Keratinocyte (primary cell): Measurements from ENCODE around the gene GCK. TPM values are rescaled to one million over a fixed set of nuclear protein-coding genes. Genes with fewer than 3 reads are reported as not detected.

ENCODE experiments used
- DNase-seq: peaks from one replicate; pipeline ENCODE4 v3.0.0-alpha.2; 2011; ENCODE audit warnings: low read depth, missing footprints, low spot score
- FAIRE-seq: peaks from 2 replicates; lab custom pipeline; 2011; peaks lifted over from hg19 to GRCh38; lab: Jason Lieb, UNC
- H2AFZ ChIP-seq: 2 replicates; pipeline ENCODE4 v1.6.0; 2012; ENCODE audit warnings: low read length, control low read depth, inconsistent platforms; ENCODE audit not compliant: control insufficient read depth
- H3K27ac ChIP-seq: 2 replicates; pipeline ENCODE4 v1.5.1; 2011; ENCODE audit warnings: low read length; ENCODE audit not compliant: control insufficient read depth, insufficient read depth
- H3K27me3 ChIP-seq: 3 replicates; pipeline ENCODE4 v1.6.0; 2011; ENCODE audit warnings: low read length; ENCODE audit not compliant: control insufficient read depth, insufficient read depth; ENCODE audit errors: extremely low read depth
- H3K36me3 ChIP-seq, 2 experiments: 2 replicates in 1 of 2; 3 replicates in 1 of 2; pipeline ENCODE4 v1.5.1; 2011; ENCODE audit warnings: low read length in 2 of 2, mild to moderate bottlenecking in 1 of 2; ENCODE audit not compliant: control insufficient read depth in 2 of 2, insufficient read depth in 2 of 2; ENCODE audit errors: extremely low read depth in 1 of 2
- H3K4me1 ChIP-seq: 3 replicates; pipeline ENCODE4 v1.5.1; 2011; ENCODE audit warnings: low read length; ENCODE audit not compliant: control insufficient read depth, insufficient read depth; ENCODE audit errors: extremely low read depth
- H3K4me2 ChIP-seq: 3 replicates; pipeline ENCODE4 v1.6.0; 2011; ENCODE audit warnings: low read depth, low read length; ENCODE audit not compliant: control insufficient read depth, insufficient read depth; ENCODE audit errors: extremely low read depth
- H3K4me3 ChIP-seq, 3 experiments: fragments of 200-600 bp in 1 of 3; sonication (generic) in 1 of 3; 2 replicates in 2 of 3; 3 replicates in 1 of 3; pipeline ENCODE4 v1.5.1; 2011 to 2016; ENCODE audit warnings: low read length in 3 of 3, mild to moderate bottlenecking in 3 of 3, control low read depth in 2 of 3, inconsistent platforms in 1 of 3, low read depth in 1 of 3, mixed read lengths in 1 of 3, mixed run types in 1 of 3, moderate library complexity in 1 of 3; ENCODE audit not compliant: control insufficient read depth in 2 of 3, insufficient read depth in 2 of 3; ENCODE audit errors: extremely low read depth in 1 of 3
- H3K79me2 ChIP-seq: 2 replicates; pipeline ENCODE4 v1.6.0; 2012; ENCODE audit warnings: low read length; ENCODE audit not compliant: control insufficient read depth, insufficient read depth
- H3K9ac ChIP-seq: 3 replicates; pipeline ENCODE4 v1.6.0; 2011; ENCODE audit warnings: low read length; ENCODE audit not compliant: control insufficient read depth, insufficient read depth; ENCODE audit errors: extremely low read depth
- H3K9me1 ChIP-seq: 3 replicates; pipeline ENCODE4 v1.6.0; 2011; ENCODE audit warnings: low read length; ENCODE audit not compliant: control insufficient read depth, insufficient read depth; ENCODE audit errors: extremely low read depth
- H3K9me3 ChIP-seq: 2 replicates; pipeline ENCODE4 v1.5.1; 2012; ENCODE audit warnings: low read depth, low read length; ENCODE audit not compliant: control insufficient read depth
- H4K20me1 ChIP-seq: 3 replicates; pipeline ENCODE4 v1.6.0; 2011; ENCODE audit warnings: low read length; ENCODE audit not compliant: control insufficient read depth, insufficient read depth; ENCODE audit errors: extremely low read depth
- EZH2 ChIP-seq: IDR thresholded peaks from one replicate; pipeline ENCODE4 v1.6.1; 2012; ENCODE audit warnings: inconsistent platforms, mild to moderate bottlenecking, low read length, moderate library complexity
- dilution Hi-C: fragments of 300-500 bp; cut with MboI; formaldehyde crosslinking; loops from one replicate; pipeline ENCODE4 v1.7.0; 2020; ENCODE audit warnings: low sequenced_read_pairs; ENCODE audit not compliant: extremely low pct_ligation_motif_present
- polyA plus RNA-seq, 5 experiments: library from polyadenylated mRNA; depleted of rRNA in 3 of 5; stranded (reverse) in 3 of 5; stranded (forward) in 1 of 5; unstranded in 1 of 5; fragments of >200 nt; gene quantifications; 1 replicate in 1 of 5; 2 replicates in 3 of 5; 3 replicates in 1 of 5; pipeline versions ENCODE4 v1.2.1 to v1.2.3, GENCODE V29; 2011 to 2012; ENCODE audit warnings: missing spikeins in 2 of 5, low read depth in 1 of 5, low replicate concordance in 1 of 5
- TF ChIP-seq, protein P1 (sequence below), 3 experiments: IDR thresholded peaks in 1 of 3; conservative IDR thresholded peaks in 1 of 3; optimal IDR thresholded peaks in 1 of 3; 2 replicates in 2 of 3; 3 replicates in 1 of 3; pipeline versions ENCODE3 to v1.5.1; 2011; ENCODE audit warnings: low read length in 3 of 3, mild to moderate bottlenecking in 3 of 3, moderate library complexity in 2 of 3, control low read depth in 1 of 3, inconsistent platforms in 1 of 3; ENCODE audit not compliant: insufficient read depth in 2 of 3; ENCODE audit errors: extremely low read depth in 1 of 3

GCK gene
- polyA plus RNA-seq, 1 donor (not counting 4 experiments of a cell fraction or from before 2014, with no cell fraction given) = not detected

DNA sequence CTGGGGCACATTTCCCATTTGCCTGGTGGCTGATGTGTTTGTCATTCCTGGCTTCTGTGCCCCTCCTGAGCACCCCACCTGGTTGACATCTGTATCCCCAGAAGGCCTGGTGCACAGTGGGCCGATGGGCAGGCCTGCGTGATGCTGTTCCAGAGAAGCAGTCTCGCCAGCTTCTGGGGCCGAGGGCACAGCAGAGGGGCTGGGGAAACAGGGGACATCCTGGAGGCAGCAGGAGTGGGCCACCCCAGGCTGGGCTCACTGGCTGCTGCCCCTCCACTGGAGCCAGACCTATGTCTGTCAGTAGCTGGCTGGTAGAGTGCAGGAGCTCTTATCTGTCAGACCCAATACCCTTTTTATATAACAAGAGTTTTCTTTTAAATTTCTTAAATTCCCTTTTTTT is 47.2 kb downstream of the GCK start:
- Histone ChIP-seq H3K4me2 (no peak overlapping the region), H3K9me3 (no peaks in the 10 kb centered on the region), H3K4me1 (peaks cover 3% of the 10 kb centered on the region), H3K36me3 (no peaks in the 10 kb centered on the region), H3K27ac (no peak overlapping the region), H3K4me3 (no peak overlapping the region), H3K27me3 (peaks cover 27% of the 10 kb centered on the region), H2AFZ (no peak overlapping the region), H3K9me1 (no peaks in the 10 kb centered on the region), H4K20me1 (no peaks in the 10 kb centered on the region), H3K9ac (no peak overlapping the region), H3K79me2 (no peaks in the 10 kb centered on the region)
- TF ChIP-seq, protein P1, sequence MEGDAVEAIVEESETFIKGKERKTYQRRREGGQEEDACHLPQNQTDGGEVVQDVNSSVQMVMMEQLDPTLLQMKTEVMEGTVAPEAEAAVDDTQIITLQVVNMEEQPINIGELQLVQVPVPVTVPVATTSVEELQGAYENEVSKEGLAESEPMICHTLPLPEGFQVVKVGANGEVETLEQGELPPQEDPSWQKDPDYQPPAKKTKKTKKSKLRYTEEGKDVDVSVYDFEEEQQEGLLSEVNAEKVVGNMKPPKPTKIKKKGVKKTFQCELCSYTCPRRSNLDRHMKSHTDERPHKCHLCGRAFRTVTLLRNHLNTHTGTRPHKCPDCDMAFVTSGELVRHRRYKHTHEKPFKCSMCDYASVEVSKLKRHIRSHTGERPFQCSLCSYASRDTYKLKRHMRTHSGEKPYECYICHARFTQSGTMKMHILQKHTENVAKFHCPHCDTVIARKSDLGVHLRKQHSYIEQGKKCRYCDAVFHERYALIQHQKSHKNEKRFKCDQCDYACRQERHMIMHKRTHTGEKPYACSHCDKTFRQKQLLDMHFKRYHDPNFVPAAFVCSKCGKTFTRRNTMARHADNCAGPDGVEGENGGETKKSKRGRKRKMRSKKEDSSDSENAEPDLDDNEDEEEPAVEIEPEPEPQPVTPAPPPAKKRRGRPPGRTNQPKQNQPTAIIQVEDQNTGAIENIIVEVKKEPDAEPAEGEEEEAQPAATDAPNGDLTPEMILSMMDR (optimal IDR thresholded peaks at IDR 0.05 in 1 of 3, IDR thresholded peaks at IDR 0.05 in 1 of 3, conservative IDR thresholded peaks at IDR 0.05 in 1 of 3; ENCODE audit: extremely low read depth in 1 of 3, insufficient read depth in 2 of 3, low read length in 3 of 3) = no peak
- no peak for TF ChIP-seq EZH2
- FAIRE-seq (no peak), DNase-seq (no peak)
- dilution Hi-C loops = no loop called here

DNA sequence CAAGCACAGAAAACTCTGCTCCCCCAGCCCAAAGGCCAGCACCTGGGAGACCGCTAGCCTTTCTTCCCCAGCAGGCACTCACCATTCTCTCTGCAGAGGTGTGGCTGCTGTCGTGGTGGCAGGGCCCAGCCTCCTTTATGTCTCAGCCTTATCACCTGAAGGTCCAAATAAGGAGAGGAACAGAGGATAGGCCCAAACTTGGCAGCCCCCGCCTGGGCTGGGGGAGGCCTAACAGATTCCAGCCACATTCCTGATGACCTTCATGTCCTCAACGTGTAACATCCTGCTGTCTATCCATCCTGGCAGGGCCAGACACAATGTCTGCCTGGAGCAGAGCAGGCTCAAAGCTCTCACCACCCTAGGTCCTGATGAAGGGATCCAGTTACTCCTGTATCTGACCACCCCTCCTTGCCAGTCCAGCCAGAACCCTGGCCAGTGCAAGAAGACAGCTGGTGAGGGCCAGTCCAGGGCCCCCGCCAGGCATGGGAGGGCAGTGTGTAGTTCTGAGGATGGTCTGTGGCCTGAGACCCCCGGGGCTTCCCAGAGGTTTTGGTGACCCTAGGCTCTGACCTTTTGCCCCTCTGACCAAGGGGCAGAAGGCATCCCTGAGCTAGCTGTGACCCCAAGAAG is 47.9 kb downstream of the GCK start, which contains the start of gene MYL7:
Gene MYL7, minus strand, starts transcription at position 112 of the 630 bp plus-strand sequence. Its CDS starts 27 bp downstream, at position 85.
- Histone ChIP-seq H3K9me3 (no peaks in the 10 kb centered on the region), H3K4me3 (no peak within 1 kb of the TSS), H3K79me2 (no peaks in the 10 kb centered on the region), H3K4me2 (no peak within 1 kb of the TSS), H3K36me3 (no peaks in the 10 kb centered on the region), H4K20me1 (no peaks in the 10 kb centered on the region), H3K27ac (no peak within 1 kb of the TSS), H2AFZ (no peak within 1 kb of the TSS), H3K9me1 (no peaks in the 10 kb centered on the region), H3K27me3 (peaks cover 22% of the 10 kb centered on the region), H3K4me1 (peaks cover 3% of the 10 kb centered on the region), H3K9ac (no peak within 1 kb of the TSS)
- FAIRE-seq = no peak
- dilution Hi-C loops = no loop called here
- no peak for DNase-seq
- no peak for TF ChIP-seq EZH2
- TF ChIP-seq, protein P1 (optimal IDR thresholded peaks at IDR 0.05 in 1 of 3, IDR thresholded peaks at IDR 0.05 in 1 of 3, conservative IDR thresholded peaks at IDR 0.05 in 1 of 3; ENCODE audit: extremely low read depth in 1 of 3, insufficient read depth in 2 of 3, low read length in 3 of 3) = no peak
